Motor neuron (in vitro differentiated cells): ENCODE results near the gene ADGRB2. TPM values are rescaled to one million over a fixed set of nuclear protein-coding genes. Genes with fewer than 3 reads are reported as not detected.

ENCODE experiments used
- ATAC-seq, 8 experiments: fragments of 200-7000 bp; cut with Tn5 transposase; replicated peaks in 6 of 8; 2 replicates each; pipeline ENCODE4 v1.8.0; 2021; ENCODE audit warnings: mild to moderate bottlenecking in 8 of 8, moderate library complexity in 8 of 8
- H3K27ac ChIP-seq, 2 donors: fragments of 250-450 bp; sonication (Bioruptor Pico); 2 replicates each; pipeline ENCODE4 v1.9.0; 2021; ENCODE audit warnings: antibody characterized with exemption in 2 of 2, mild to moderate bottlenecking in 2 of 2, moderate library complexity in 1 of 2
- H3K4me1 ChIP-seq, 2 donors: fragments of 250-450 bp; sonication (Bioruptor Pico); replicated peaks in 1 of 2; 2 replicates each; pipeline ENCODE4 v1.6.1; 2021; ENCODE audit warnings: antibody characterized with exemption in 2 of 2, mild to moderate bottlenecking in 2 of 2, moderate library complexity in 1 of 2
- H3K4me3 ChIP-seq, 5 donors: fragments of 250-450 bp; sonication (Bioruptor Pico); 2 replicates each; pipeline ENCODE4 v1.9.0; 2021; ENCODE audit warnings: antibody characterized with exemption in 5 of 5, mild to moderate bottlenecking in 5 of 5, moderate library complexity in 4 of 5
- WGBS, 10 experiments: fragments of 450-650 bp; shearing (Covaris generic); methylation state at CpG; one replicate each; pipeline ENCODE4 v1.0.0; 2022; 5-methylcytosine and 5-hydroxymethylcytosine counted together
- in situ Hi-C, 9 experiments: fragments of 400-800 bp; cut with MboI; loops; one replicate each; pipeline ENCODE4 v1.15.0; 2021; ENCODE audit warnings: low sequenced_read_pairs in 9 of 9, low pct_unique_long_range_greater_than_20kb in 2 of 9; ENCODE audit not compliant: unreplicated experiment in 9 of 9
- total RNA-seq, 8 experiments: library from RNA; unstranded; fragments of 300-600 nt; gene quantifications; 2 replicates each; pipeline versions ENCODE4 v1.2.3 to v1.2.4, GENCODE V29; 2022

ADGRB2 gene
- total RNA-seq, 8 experiments from 2014 or later, result 3.7 to 60.2 (median 35.4) TPM

DNA sequence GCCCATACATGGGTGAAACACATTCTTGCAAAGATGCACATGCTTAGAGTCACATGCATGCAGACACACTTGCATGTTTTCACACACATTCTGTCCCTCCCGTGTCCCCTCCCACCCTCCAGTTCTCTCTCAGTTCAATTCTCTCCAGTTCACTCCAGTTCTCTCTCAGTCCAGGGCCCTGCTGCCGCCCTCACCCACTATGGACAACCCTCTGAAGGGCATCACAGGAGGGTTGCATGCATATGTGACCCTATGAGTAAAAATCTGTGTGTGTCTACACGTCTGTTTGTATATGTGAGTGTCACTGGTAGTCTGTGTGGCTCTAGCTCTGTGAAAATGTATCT lies 21.8 kb upstream of the ADGRB2 start:
- H3K27ac ChIP-seq, result no peak overlapping the region
- no peak for ATAC-seq
- in situ Hi-C loops, result loop anchor here in 1 of 9 experiments (25.0 kb wide), 1 partner anchor 124 kb away; no protein-coding TSS in a partner anchor
- H3K4me1 ChIP-seq, result peaks cover 52 to 54% of the 10 kb centered on the region in 2 donors
- 60 to 70% (median 62%) methylated on average over 1 to 3 of the region's 3 CpGs; no CpG with 5 or more reads in 7 of the 10 experiments for WGBS, 10 experiments
- H3K4me3 ChIP-seq, result no peak overlapping the region

- WGBS, 10 experiments, result 31 to 100% (median 80%) methylated on average over 1 to 13 of the region's 20 CpGs
- ATAC-seq, result no peak
- H3K4me1 ChIP-seq, result peaks cover 57 to 60% of the 10 kb centered on the region in 2 donors
- in situ Hi-C loops, result loop anchor here in 1 of 9 experiments (25.0 kb wide), 1 partner anchor 123 kb away; no protein-coding TSS in a partner anchor
- H3K27ac ChIP-seq, result no peak overlapping the region
- H3K4me3 ChIP-seq, result no peak overlapping the region
Measured at GRCh38 chr1:31785020-31785946, 21.1 kb upstream of the ADGRB2 start.

- Histone ChIP-seq H3K4me3 (no peak overlapping the region), H3K27ac (no peak overlapping the region), H3K4me1 (peaks cover 55 to 67% of the 10 kb centered on the region in 2 donors)
- WGBS, 10 experiments, result 70 to 93% (median 75%) methylated on average over 2 to 4 of the region's 4 CpGs; no CpG with 5 or more reads in 5 of the 10 experiments
- ATAC-seq, result no peak
- in situ Hi-C loops, result loop anchor here in 1 of 9 experiments (25.0 kb wide), 1 partner anchor 122 kb away; no protein-coding TSS in a partner anchor
Measured at GRCh38 chr1:31784356-31785019, 20.3 kb upstream of the ADGRB2 start.

GRCh38 chr1:31783846-31784245 lies 19.7 kb upstream of the ADGRB2 start:
- no peak for ATAC-seq
- no peak overlapping the region for H3K4me3 ChIP-seq
- in situ Hi-C loops, result loop anchor here in 1 of 9 experiments (25.0 kb wide), 1 partner anchor 122 kb away; no protein-coding TSS in a partner anchor
- H3K4me1 ChIP-seq, result peaks cover 52 to 65% of the 10 kb centered on the region in 2 donors
- H3K27ac ChIP-seq, result no peak overlapping the region
- 83 to 100% (median 95%) methylated on average over 1 to 3 of the region's 3 CpGs; no CpG with 5 or more reads in 5 of the 10 experiments for WGBS, 10 experiments

DNA sequence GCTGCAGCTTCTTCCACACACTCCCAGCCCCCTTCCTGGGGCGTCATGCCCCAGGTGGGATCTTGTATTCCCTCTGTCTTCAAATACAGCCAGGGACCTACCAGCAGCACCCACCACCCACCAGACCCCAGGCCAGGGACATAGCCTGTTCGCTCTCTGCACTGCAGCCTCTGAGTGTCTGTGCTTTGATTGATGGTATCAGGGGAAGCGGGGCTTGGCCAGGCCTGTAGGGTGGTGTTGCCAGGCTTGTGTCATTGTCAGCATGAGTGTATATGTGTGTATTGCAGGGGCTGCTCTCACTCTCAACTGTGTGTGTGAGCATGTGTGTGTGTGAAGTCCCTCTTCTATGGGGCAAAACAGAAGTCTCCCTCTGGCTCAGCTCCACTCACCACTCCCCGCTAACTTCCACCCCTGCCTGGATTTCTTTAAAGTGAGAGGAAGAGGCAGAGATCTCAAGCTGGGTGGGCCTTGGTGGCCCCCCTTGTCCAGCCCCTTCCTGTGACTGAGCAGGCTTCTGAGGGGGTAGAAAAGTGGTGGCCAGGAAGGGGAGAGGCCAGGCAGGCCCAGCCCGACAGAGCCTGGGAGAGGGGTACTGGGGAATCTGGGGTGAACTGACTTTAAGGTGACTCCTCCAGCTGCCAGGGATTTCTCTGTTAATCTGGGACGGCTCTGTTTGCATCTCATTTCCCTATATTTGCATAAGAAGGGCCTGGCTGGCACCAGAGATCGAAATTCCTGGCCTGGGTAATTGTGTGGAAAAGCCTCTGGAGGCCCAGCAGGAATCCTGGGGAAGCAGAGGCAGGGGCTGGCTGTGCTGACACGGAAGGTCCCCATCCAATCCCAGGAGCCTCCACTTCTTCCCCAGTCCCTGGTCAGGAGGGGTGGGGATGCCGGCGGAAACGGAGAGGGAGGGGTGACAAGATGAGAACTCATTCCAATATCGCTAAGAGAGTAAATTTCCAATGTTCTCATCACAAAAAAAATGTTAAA lies 18.6 kb upstream of the ADGRB2 start:
- peaks cover 46 to 60% of the 10 kb centered on the region in 2 donors for H3K4me1 ChIP-seq
- H3K27ac ChIP-seq, result peak overlapping the region; percentile 62 to 77
- WGBS, 10 experiments, result 30 to 80% (median 40%) methylated on average over 1 to 9 of the region's 12 CpGs; no CpG with 5 or more reads in 2 of the 10 experiments
- peak in 6 of 8 experiments; percentile 39 to 68 (median 58) for ATAC-seq
- in situ Hi-C loops, result loop anchor here in 1 of 9 experiments (25.0 kb wide), 1 partner anchor 120 kb away; no protein-coding TSS in a partner anchor
- no peak overlapping the region for H3K4me3 ChIP-seq

DNA sequence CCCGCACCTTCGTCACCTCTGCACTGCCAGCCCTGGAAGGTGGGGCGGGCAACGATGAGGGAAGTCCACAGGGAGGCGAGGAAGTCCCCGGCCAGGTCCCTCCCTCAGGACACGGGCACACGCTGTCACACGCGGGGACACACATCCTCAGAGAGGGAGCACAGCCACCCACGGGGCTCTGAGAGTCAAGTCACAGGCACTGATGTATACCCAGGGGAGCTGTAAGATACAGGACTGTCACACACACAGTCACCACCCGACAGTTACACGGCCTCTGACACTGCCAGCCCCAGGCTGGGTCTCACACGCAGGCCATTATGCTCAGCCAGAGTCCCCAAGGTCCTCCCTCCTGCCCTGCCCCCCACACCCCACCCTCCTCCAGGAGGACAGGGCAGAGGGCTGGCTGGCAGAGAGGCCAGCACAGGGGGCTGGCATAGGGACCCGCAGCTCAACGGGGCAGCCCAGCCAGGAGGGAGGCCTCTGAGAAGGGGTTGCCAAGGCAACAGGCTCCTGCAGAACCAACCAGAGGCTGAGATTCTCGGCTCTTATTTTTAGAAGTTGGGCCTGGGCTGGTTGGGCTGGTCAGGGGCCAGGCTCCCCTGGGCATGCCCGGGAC lies 17.7 kb upstream of the ADGRB2 start:
- Histone ChIP-seq H3K4me1 (peaks cover 44 to 59% of the 10 kb centered on the region in 2 donors), H3K4me3 (no peak overlapping the region), H3K27ac (peak overlapping the region; percentile 62 to 77)
- in situ Hi-C loops, result loop anchor here in 1 of 9 experiments (25.0 kb wide), 1 partner anchor 120 kb away; no protein-coding TSS in a partner anchor
- peak in 7 of 8 experiments; percentile 14 to 83 (median 80) for ATAC-seq
- WGBS, 10 experiments, result 38 to 80% (median 62%) methylated on average over 2 to 10 of the region's 18 CpGs; no CpG with 5 or more reads in 4 of the 10 experiments

GRCh38 chr1:31781138-31781755 lies 17.1 kb upstream of the ADGRB2 start:
- Histone ChIP-seq H3K27ac (peak overlapping the region; percentile 62 to 77), H3K4me1 (peaks cover 44 to 59% of the 10 kb centered on the region in 2 donors), H3K4me3 (no peak overlapping the region)
- in situ Hi-C loops, result loop anchor here in 1 of 9 experiments (25.0 kb wide), 1 partner anchor 119 kb away; no protein-coding TSS in a partner anchor
- 21 to 90% (median 40%) methylated on average over 1 to 6 of the region's 7 CpGs; no CpG with 5 or more reads in 5 of the 10 experiments for WGBS, 10 experiments
- peak in 5 of 8 experiments; percentile 25 to 63 (median 55) for ATAC-seq

DNA sequence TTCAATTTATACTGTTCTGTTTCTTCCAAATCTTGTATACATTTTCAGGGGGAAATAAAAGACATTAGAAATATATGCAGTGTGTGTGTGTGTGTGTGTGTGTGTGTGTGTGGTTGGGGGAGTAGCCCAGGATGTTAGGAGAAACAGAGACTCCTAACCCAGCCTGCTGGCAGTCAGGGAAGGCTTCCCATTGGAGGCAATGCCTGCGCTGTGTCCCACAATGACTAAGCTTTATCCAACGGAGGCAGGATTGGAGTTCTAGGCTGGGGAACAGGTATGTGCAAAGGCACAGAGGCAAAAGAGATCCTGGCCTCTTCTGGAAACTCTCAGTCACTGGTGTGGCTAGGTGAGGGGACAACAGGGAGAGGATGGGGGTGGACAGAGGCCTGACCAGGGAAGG lies 16.5 kb upstream of the ADGRB2 start:
- in situ Hi-C loops, result loop anchor here in 1 of 9 experiments (25.0 kb wide), 1 partner anchor 118 kb away; no protein-coding TSS in a partner anchor
- H3K4me1 ChIP-seq, result peaks cover 44 to 59% of the 10 kb centered on the region in 2 donors
- 20 to 64% (median 58%) methylated on average over 1 to 2 of the region's 2 CpGs; no CpG with 5 or more reads in 4 of the 10 experiments for WGBS, 10 experiments
- peak overlapping the region in 1 of 2 donors; percentile 62 for H3K27ac ChIP-seq
- ATAC-seq, result no peak
- H3K4me3 ChIP-seq, result no peak overlapping the region

GRCh38 chr1:31779687-31780086 lies 15.5 kb upstream of the ADGRB2 start:
- in situ Hi-C loops, result loop anchor here in 1 of 9 experiments (25.0 kb wide), 1 partner anchor 117 kb away; no protein-coding TSS in a partner anchor
- H3K27ac ChIP-seq, result no peak overlapping the region
- 66 to 100% (median 86%) methylated on average over 2 to 8 of the region's 9 CpGs; no CpG with 5 or more reads in 2 of the 10 experiments for WGBS, 10 experiments
- H3K4me3 ChIP-seq, result no peak overlapping the region
- peaks cover 37 to 52% of the 10 kb centered on the region in 2 donors for H3K4me1 ChIP-seq
- ATAC-seq, result no peak

- H3K4me3 ChIP-seq, result no peak overlapping the region
- 69 to 100% (median 91%) methylated on average over 2 to 11 of the region's 11 CpGs for WGBS, 10 experiments
- in situ Hi-C loops, result loop anchor here in 1 of 9 experiments (25.0 kb wide), 1 partner anchor 117 kb away; no protein-coding TSS in a partner anchor
- H3K27ac ChIP-seq, result no peak overlapping the region
- peaks cover 32 to 44% of the 10 kb centered on the region in 2 donors for H3K4me1 ChIP-seq
- ATAC-seq, result no peak
Measured at GRCh38 chr1:31778763-31779488, 14.8 kb upstream of the ADGRB2 start.
